Daoy (cell line): Measurements from ENCODE around the gene P3H2. TPM values are rescaled to one million over a fixed set of nuclear protein-coding genes. Genes with fewer than 3 reads are reported as not detected.
A peak's percentile ranks its signal among the peaks of the same experiment; 100 is the strongest.
"Not testable (repeated sequence)": the region's sequence is repeated elsewhere in the genome, so short reads cannot be mapped to it uniquely, and the experiment has no call there.

Experiments
- DNase-seq: peaks from one replicate; pipeline ENCODE4 v3.0.0-alpha.2; 2015; ENCODE audit warnings: low read depth
- total RNA-seq: library from RNA; depleted of rRNA; stranded (reverse); fragments of >200 nt; shearing (Covaris generic); gene quantifications from 2 replicates; pipeline ENCODE4 v1.2.3, GENCODE V29; 2014

P3H2 gene
- total RNA-seq, 1 experiment from 2014 or later: 49.8 TPM

DNA sequence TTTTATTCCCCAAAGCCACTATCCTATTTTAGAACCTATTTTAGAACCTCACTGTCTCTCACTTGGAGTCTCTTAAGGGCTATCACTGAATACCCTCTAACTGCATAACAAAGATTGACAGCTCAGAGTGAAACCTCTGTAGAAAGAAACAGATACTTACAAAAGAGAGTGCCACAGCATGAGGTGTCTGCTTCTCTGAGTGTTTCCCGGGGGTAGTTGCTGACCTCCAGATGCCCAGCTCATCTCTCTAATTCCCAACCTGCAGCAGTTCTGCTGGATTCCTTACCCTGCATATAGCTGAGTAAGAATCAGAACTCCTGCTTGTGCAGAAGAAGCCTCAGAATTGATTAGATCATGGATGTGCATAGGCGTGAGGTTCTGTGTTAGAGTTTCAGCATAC, 34.5 kb downstream of the P3H2 start:
- no peak for DNase-seq

GRCh38 chr3:190084983-190085382, 35.7 kb downstream of the P3H2 start:
- DNase-seq: no peak

DNA sequence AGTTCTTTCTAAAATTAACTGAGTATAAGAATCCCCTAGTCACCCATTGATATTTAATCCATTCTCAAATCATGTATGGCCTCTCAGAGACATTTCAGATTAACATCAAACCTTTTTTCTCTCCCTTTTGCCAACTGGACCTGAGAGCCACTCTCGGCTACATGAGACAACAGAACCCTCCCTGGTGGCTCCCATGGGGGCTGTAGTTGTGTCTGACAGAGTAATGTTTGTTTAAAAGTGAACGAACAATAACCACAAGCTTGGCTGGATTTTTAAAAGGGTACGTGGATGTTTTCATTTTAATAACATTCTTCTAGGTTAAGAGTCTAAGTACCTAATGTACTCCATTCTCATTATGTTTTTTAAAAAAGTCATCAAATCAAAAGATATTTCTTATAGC, 37.1 kb downstream of the P3H2 start:
- DNase-seq: no peak

DNA sequence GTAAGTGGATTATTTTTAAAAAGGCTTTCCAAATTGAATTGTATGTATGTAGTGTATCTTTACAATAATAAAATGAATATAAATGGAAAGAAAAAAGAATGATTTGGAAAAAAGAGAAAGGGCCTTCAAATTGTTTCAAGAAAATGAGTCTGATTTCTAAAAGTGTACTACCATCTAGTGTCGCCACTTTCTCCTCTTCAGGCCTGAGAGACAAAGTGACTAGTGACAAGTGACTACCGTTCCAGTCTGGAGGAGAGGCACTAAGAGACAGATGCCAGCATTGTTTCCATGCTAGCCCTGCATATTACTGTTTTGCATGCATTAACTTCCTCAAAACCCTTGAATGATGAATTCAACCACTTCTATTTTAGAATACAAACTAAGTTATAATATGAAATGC, 39.3 kb downstream of the P3H2 start:
- DNase-seq: no peak

GRCh38 chr3:190079173-190079572, 41.5 kb downstream of the P3H2 start:
- not testable (repeated sequence) for DNase-seq

GRCh38 chr3:190077395-190078045, 43.2 kb downstream of the P3H2 start:
- no peak for DNase-seq

GRCh38 chr3:190076601-190077394, 43.9 kb downstream of the P3H2 start:
- DNase-seq: peak; percentile 84

DNA sequence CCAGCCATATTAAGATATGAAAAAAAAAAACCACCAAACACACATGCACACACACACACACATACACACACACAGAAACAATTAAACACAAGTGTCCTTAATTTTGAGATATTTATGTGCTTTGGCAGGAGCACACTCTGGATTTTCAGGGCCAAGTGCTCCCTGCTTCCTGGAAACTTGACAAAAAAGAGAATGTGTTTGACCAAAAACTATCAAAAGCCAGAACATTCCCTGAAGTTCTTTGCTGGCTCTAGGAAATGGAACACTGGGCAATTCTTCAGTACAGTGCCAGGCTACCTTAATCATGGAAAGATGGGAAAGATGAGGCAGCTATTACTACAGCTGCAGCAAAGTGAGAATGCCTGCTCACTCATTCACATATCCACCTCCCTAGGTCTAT, 44.6 kb downstream of the P3H2 start:
- no peak for DNase-seq

DNA sequence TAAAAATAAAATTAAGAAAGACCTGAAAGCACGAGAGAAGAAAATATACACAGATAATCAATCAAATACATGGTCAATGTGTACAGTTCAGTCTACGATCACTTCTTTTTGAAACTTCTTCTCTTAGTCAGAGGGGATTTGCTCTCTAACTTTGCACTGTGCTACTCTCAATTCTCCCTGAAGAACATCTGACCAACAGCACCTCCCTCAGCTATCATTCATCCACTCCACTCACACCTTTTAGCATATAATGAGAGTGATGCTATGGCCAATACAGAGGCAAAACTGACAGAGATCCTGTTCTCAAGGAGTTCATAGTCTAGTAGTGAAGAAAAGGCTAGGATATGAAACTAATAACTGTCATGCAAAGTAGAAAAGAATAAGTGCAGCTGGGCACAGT, 45.9 kb downstream of the P3H2 start:
- no peak for DNase-seq

GRCh38 chr3:190073264-190074008, 47.3 kb downstream of the P3H2 start:
- DNase-seq: peak; percentile 52

GRCh38 chr3:190072856-190073255, 47.8 kb downstream of the P3H2 start:
- DNase-seq: no peak

DNA sequence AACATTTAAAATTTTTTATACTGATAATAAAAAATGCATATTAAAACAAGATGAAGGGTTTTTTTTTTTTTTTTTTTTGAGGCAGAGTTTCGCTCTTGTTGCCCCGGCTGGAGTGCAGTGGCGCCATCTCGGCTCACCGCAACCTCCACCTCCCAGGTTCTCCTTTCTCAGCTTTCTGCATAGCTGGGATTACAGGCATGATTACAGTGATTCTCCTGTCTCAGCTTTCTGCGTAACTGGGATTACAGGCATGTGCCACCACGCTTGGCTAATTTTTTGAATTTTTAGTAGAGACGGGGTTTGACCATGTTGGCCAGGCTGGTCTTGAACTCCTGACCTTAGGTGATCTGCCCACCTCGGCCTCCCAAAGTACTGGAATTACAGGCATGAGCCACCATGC, 48.8 kb downstream of the P3H2 start:
- DNase-seq: not testable (repeated sequence)

DNA sequence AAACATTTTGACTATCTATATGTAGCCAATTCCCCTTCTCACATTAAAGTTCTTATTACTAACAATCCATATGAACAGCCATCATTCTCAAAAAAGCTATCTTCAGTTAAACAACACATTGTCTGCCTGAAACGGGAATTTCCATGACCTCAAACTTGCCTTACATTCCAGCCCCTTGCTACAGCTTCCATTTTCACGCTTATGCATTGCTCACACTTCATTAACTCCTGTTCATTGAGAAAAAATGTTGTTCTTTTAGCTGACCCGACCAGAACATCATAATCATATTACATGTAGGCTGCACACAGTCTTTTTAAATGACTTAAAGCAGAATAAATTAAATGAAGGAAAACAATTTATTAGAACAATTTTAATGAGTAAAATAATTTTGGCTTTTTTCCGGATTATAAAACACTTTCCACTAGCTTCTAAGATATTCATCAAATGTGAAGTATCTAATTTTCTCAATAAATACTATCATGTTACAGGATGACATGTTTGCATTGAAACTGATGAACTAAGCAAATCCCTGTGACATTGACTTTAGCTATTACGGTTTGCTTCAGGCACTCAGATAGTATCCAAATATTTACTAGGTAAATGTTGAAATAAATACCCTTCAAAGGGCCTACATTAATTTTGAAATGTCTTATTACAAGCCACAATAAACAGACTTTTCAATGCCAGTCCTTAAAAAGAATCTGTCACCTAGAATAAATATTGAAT, 49.9 kb downstream of the P3H2 start:
- peak; percentile 60 for DNase-seq

DNA sequence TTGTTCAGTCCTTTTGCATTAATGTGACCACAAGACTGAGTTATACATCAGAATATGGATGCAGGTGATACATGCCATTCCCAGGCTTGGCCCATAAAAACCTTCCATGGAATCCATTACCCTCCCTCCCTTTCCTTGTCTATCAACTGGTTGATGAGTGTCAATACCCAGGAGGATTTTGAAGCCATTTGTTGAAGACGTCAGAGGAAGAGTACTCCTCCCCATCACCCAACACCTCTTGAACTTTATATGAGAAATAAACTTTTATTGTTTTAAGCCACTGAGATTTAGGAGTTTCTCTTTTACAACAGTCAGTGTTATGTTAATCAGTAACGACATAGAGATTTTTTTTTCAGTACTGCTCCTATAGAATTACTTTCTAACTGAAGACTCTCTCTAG, 55.5 kb downstream of the P3H2 start:
- no peak for DNase-seq

DNA sequence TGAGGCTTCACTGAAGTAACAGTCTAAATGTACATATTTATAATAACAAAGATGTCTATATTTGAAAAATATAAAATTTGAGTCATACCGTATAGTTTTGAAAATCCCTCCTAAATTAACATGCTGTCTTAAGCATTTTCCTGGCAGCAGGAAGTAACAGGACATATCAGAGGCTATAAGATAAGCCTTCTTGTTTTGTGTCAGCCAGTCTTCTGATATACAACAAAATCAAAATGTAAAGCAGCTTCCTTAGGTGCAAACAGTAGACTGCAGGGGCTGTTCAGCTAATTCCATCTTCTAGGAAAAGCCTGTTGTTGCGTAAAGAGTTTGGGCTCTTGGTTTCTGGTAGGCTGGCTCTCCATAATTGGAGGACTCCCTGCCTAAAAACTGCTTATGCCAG, 56.0 kb downstream of the P3H2 start:
- no peak for DNase-seq

DNA sequence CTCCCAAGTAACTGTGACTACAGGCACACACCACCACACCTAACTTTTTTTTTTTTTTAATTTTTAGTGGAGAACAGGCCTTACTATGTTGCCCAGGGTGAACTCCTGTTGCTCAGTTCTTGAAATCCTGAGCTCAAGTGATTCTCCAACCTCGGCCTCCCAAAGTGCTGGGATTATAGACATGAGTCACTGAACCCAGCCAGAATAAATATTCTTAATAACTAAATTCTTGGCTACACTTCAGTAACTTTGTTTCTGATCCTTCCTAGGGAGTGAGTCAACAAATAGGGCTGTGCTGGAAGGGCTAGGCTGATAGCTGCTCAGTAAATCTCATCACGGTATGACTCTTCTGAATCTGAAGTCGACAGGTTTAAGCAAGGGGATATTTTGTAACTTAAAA, 56.6 kb downstream of the P3H2 start:
- peak; percentile 64 for DNase-seq

DNA sequence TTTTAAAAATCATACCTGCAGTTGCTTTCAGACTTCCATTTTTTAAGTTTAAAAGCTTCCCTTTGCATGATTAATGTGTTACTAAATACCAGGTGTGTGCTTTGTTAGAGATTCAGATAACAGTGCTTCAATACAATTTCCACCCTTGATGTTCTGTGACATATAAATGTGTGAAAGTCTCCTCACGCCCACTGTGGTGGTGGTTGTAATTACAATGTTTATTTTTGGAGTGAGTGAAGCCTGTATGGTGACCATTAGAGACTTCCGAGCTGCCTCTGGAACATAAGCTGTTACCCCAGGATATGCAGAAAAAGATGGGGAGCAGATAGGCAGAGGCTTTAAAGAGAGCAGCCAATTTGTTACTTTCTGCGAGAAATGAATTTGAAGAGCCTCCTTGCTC, 57.2 kb downstream of the P3H2 start:
- no peak for DNase-seq

DNA sequence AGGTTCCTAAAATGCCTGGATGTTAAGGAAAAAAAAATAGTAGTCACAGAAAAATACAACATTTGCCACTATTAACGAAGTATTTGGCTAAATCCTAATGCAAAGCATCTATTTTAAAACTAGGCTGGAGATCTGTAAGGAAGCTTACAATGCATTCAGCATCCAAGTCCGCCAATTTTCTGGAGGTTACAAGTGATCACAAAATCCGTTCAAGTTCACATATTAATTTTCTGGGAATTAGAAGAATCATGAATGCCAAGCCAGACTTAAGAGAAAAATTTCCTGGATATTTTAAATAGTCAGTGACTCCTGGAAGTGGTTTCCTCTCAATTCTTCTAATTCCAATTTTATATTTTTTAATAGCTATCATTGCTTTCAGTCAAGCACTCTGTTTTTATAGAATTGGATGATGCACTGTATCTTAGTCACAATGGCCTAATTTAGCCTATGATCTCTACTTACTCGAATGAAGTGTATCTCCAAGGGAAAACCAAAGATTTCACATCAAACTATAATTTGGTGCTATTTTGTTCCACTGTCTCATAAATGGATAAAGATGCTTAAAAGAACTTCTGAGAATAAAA, 60.4 kb downstream of the P3H2 start:
- DNase-seq: no peak

- DNase-seq: no peak
These were observed 61.5 kb downstream of the P3H2 start for GRCh38 chr3:190059242-190059590.

- DNase-seq: no peak
These were observed 62.0 kb downstream of the P3H2 start for GRCh38 chr3:190058521-190059241.

- DNase-seq: no peak
These were observed 64.0 kb downstream of the P3H2 start for GRCh38 chr3:190056742-190057141.
